ENCODE measurements around the gene CD84.
"Not testable (repeated sequence)": the region's sequence is repeated elsewhere in the genome, so short reads cannot be mapped to it uniquely, and the experiment has no call there.

CD84 gene

DNA sequence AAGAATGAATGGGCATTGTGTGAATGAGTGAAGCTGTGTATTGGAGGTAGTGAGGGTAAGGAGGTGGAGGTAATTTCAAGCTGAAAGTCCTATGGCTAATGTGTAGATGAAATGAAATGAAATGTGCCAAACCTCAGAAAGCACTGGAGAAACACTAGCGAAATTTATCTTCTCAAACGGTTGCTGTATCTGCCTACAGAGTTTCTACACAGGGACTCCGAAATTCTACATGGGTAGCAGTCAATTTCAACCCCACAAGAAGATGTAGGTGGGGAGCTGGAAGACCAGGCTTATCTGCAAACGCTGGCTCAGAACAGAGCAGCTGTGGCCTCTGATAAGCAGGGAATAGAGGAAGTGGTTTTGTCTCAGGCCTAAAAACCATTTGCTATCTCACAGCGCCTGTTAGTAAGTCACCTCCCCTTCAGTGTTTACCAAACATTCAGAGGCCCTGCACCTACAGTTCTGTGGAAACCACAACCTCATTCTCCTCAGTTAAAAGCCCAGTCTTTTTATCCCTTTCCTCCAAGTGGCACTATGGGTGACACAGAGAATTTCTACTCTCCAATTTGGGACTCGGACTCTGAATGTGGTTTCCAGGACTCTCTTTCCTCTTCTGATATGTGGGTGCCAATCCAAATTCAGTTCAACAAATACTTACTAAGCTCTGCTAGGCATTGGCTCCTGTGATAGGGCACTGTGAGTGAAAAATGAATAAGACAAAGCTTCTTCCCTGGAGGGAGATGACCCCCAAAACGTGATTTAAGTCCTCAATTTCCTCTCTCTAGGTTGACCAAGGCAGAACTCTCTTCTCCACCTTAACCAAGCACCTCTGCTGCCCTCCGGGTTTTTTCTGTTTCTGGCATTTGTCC is 39.1 kb downstream of the CD84 start:
- no peak for DNase-seq

- no peak for DNase-seq
Measured at GRCh38 chr1:160539684-160539989, 39.7 kb downstream of the CD84 start.

DNA sequence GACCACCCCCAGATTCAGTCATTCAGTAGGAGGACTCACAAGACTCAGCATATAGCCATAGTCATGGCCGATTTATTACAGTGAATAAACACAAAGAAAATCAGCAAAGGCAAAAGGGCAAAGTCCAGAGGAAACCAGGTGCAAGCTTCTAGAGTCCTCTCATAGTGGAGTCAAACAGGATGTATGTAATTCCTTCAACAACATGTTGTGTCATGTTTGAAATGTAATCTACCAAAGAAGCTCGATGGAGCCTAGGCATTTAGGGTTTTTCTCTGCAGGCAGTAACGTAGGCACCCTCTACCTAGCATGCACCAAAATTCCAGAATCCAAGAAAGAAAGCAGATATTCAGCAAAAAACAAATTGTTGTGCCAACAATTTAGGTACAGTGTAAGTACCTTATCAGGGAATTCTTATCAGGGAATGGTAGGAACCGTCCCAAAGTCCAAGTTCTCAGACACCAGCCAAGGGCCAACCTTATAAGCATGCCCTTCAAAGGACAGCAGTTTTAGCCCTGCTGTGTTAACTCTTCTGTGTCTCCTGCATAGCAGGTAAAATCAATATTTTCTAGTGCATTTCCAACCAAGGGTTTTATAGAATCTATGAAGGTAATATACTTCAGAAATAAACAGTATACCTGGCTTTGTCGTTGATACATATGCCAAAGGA is 40.2 kb downstream of the CD84 start:
- DNase-seq = no peak

DNA sequence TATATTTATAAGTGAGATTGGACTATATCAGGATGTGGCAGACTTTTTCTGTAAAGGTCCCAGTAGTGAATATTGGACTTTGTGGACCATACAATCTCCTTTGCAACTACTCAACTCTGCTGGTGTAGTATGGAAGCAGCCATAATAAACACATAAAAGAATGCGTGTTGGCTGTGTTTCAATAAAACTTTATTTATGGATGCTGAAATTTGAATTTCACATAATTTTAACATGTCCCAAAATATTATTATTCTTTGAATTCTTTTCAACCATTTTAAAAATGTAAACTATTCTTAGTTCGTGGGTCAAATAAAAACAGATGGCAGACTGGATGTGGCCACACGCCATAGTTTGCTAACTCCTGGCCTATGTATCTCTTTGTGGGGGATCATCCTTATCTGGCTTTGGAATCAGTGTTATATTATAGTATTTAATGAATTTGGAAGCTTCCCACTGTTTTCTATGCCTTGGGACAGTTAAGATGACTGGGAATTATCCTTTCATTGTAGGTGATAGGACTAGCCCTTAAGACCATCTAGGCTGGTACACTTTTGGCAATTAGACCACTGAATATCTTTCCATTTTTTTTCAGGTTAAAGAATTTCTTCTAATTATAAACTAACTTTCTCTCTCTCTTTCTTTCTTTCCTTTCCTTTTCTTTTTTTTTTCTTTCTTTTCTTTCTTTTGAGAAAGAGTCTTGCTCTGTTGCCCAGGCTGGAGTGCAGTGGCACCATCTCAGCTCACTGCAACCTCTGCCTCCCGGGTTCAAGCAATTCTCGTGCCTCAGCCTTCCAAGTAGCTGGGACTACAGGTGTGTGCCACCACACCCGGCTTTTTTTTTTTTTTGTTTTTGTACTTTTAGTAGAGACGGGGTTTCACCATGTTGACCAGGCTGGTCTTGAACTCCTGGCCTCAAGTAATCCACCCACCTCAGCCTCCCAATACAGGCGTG is 41.3 kb downstream of the CD84 start:
- DNase-seq = no peak

DNA sequence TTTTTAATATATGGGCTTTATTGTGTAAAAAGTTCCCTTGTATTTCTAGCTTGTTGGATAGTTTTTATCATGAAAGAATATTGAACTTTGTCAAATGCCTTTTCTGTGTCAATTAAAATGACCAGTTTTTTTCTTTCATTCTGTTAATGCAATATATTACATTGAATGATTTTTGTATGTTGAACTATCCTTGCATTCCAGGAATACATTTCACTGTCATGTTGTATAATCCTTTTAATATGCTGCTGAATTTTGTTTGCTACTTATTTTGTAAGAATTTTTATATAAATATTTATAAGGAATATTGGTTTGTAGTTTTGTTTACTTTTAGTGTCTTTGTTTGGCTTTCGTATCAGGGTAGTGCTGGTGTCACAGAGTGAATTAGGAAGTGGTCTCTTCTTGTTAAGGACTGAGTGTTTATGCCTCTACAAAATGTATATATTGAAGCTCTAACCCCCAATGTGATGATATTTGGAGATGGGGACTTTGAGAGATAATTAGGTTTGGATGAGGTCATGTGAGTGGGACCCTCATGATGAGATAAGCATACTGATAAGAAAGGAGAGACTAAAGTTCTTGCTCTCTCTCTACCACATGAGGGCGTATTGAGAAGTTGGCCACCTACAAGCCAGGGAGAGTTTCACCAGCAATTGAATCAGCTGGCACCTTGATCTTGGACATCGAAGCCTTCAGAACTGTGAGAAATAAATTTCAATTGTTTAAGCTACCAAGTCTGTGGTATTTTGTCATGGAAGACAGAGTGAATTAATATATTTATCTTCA is 44.3 kb downstream of the CD84 start:
- DNase-seq = no peak

- not testable (repeated sequence) for DNase-seq
Measured at GRCh38 chr1:160532557-160532813, 46.8 kb downstream of the CD84 start.

DNA sequence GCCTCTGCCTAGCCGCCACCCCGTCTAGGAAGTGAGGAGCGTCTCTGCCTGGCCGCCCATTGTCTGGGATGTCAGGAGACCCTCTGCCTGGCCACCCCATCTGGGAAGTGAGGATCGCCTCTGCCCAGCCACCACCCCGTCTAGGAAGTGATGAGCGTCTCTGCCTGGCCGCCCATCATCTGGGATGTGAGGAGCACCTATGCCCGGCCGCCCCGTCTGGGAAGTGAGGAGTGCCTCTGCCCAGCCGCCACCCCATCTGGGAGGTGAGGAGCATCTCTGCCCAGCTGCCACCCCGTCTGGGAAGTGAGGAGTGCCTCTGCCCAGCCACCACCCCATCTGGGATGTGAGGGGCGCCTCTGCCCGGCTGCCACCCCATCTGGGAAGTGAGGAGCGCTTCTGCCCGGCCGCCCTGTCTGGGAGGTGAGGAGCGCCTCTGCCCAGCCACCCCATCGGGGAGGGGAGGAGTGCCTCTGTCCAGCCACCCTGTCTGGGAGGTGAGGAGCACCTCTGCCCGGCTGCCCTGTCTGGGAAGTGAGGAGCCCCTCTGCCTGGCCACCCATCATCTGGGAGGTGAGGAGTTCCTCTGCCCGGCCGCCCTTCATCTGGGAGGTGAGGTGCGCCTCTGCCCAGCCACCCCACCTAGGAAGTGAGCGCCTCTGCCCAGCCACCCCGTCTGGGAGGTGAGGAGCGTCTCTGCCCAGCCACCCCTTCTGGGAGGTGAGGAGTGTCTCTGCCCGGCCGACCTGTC is 47.3 kb downstream of the CD84 start:
- DNase-seq = not testable (repeated sequence)

GRCh38 chr1:160529401-160529952 is 49.8 kb downstream of the CD84 start:
- not testable (repeated sequence) for DNase-seq

DNA sequence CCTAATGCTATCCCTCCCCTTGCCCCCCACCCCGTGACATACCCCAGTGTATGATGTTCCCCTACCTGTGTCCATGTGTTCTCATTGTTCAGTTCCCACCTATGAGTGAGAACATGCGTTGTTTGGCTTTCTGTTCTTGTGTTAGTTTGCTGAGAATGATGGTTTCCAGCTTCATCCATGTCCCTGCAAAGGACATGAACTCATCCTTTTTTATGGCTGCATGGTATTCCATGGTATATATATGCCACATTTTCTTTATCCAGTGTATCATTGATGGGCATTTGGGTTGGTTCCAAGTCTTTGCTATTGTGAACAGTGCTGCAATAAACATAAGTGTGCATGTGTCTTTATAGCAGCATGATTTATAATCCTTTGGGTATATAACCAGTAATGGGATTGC is 55.5 kb downstream of the CD84 start:
- DNase-seq = not testable (repeated sequence)

DNA sequence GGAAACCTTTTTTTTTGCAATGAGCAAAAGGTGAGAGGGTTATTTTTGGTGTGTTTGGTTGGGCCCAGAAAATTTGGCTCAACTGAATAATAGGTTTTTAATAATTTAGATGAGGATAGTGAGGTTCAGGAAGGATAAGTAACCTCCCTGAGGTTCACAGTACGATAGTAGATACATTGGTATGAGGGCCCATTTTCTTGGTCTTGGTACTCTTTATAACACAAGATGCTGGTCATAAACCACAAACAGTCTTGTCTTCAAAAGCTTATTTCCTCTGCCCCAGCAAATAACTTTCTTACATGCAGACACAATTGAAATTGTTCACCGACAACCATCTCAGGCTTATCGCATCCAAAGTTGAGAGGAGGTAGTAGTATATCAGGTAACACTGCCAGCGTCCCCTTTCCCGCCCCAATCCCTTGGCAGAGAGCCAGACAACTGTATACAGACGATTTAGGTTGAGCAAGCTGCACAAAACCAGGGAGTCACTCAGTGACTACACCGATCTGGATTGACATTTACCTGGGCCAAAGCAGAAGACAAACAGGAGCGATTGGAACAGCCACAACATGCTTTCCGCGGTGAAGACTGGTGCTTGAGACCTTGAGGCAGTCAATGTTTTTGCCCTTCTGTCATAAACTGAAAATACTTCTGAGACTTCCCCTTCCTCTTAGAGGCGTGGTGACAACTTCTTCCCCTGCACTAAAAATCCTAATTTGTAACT is 56.5 kb downstream of the CD84 start, which contains the start of gene SLAMF6:
SLAMF6 (minus strand) TSS at position 634 of the 724 bp plus-strand sequence; CDS start at position 571, 63 bp downstream.
- DNase-seq = no peak

DNA sequence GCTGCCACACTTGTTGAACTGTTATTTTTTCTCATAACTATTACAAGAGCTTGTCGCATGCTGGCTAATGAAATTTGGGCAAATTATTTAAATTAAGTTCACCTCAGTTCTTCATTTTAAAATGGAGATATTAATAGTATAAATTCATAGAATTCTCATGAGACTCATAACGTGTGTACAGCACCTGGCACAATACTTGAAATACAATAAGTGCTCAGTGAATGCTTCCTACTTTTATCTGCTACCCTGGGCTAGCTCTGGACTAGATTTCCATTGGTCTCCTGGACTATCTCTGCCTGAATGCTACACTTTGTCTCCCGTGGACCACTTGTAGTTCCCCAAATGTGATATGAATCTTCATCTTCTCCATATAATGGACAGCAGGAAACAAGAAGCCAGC is 57.2 kb downstream of the CD84 start:
- DNase-seq = no peak

DNA sequence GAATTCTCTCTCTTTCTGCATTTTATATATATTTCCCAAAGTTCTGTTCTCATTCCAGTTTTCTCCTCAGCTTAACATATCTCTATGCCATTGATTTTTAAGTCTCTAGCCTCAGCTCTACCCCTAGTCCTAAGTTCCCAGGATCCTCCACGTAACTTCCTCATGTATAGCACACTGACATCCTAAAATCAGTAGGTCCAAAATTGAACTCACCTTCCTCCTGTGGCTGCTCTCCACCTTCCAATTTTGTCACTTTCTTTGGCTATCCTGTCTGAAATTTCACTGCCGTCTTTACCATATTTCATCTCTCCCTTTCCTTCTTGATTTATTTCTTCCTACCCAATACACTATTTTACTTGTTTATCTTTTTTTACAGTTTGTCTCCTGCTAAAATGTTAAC is 57.7 kb downstream of the CD84 start:
- DNase-seq = no peak

DNA sequence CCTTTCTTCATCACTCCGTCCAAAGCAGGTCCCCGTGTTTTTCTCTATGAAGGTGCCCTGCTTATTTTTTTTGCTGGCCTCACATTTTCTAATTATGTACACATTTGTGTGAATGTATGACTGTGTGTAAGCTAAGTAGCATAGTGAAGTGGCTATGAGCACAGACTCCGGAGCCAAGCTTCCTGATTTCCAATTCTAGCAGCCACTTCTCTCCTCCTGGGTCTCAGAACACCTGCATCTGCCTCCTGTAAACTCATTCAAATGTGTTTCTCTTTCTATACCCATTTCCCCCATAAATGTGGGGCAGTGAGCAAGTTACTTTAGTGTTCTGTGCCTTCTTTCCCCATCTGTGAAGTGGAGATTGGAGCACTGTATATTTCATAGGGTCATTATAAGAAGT is 58.3 kb downstream of the CD84 start:
- DNase-seq = no peak

- no peak for DNase-seq
Measured at GRCh38 chr1:160520582-160520981, 58.7 kb downstream of the CD84 start.

GRCh38 chr1:160519642-160520435 is 59.5 kb downstream of the CD84 start:
- DNase-seq = no peak

GRCh38 chr1:160517519-160517918 is 61.8 kb downstream of the CD84 start:
- not testable (repeated sequence) for DNase-seq

- DNase-seq = not testable (repeated sequence)
Measured at GRCh38 chr1:160515908-160516307, 63.4 kb downstream of the CD84 start.

- DNase-seq = no peak
Measured at GRCh38 chr1:160504651-160505050, 74.6 kb downstream of the CD84 start.

DNA sequence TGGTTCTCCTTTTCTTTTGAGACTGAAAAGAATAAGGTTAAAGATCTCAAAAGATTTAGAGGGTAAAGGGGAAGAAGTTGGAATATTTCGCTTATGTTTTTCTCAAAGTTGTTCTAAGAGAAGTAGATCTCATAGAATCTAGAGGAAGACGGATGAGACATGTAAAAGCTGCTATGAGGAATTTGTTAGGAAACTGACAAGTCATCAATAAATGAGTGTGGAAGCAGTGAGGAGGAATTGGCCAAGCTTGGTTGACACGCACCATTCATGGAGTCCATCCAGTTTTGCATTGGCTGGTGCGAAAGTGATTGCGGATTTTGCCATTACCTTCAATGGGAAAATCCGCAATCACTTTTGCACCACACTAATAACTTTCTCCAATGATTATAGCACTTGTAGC is 76.2 kb downstream of the CD84 start:
- no peak for DNase-seq

Measured in T1000 (cell line).